Activated naive CD4-positive, alpha-beta T cell treated with anti-CD3 and anti-CD28 coated beads for 36 hours (primary cell): ENCODE measurements around the gene PADI1. TPM values are rescaled to one million over a fixed set of nuclear protein-coding genes. Genes with fewer than 3 reads are reported as not detected.

ENCODE experiments used
- CTCF ChIA-PET: fragments of 350-600 bp; sonication (Branson Sonifier 250); formaldehyde crosslinking; loops from one replicate; lab custom pipeline; 2021; ENCODE audit warnings: antibody characterized with exemption; lab: Charles Lee
- DNase-seq: peaks from one replicate; pipeline ENCODE4 v3.0.0-alpha.2; 2020
- H3K27ac Mint-ChIP-seq: one replicate; pipeline ENCODE4 v1.8.0; 2021; ENCODE audit warnings: mild to moderate bottlenecking, mixed read lengths
- H3K27me3 Mint-ChIP-seq: one replicate; pipeline ENCODE4 v1.8.0; 2021; ENCODE audit warnings: low read depth, mixed read lengths
- H3K36me3 Mint-ChIP-seq: one replicate; pipeline ENCODE4 v1.8.0; 2021; ENCODE audit warnings: low read depth, mixed read lengths
- H3K4me1 Mint-ChIP-seq: one replicate; pipeline ENCODE4 v1.8.0; 2021; ENCODE audit warnings: low read depth, mixed read lengths
- H3K4me3 Mint-ChIP-seq: one replicate; pipeline ENCODE4 v1.8.0; 2021; ENCODE audit warnings: mild to moderate bottlenecking, moderate library complexity, mixed read lengths
- H3K9me3 Mint-ChIP-seq: one replicate; pipeline ENCODE4 v1.8.0; 2021; ENCODE audit warnings: mixed read lengths
- intact Hi-C: fragments of 100-400 bp; cut with micrococcal nuclease; formaldehyde crosslinking; loops from one replicate; pipeline ENCODE4 v1.15.1; 2023
- total RNA-seq, 2 experiments: library from RNA; stranded (reverse); gene quantifications; one replicate each; pipeline ENCODE4 v1.2.3, GENCODE V29; 2021

The PADI1 gene
- total RNA-seq, 2 experiments from 2014 or later, result not detected

GRCh38 chr1:17186216-17186909, 18.6 kb upstream of the PADI1 start:
- intact Hi-C loops, result no loop called here
- Mint-ChIP-seq H3K27me3 (no peaks in the 10 kb centered on the region), H3K27ac (no peak overlapping the region), H3K9me3 (peaks cover 12% of the 10 kb centered on the region), H3K4me3 (no peak overlapping the region), H3K4me1 (peaks cover 29% of the 10 kb centered on the region), H3K36me3 (peaks cover 2% of the 10 kb centered on the region)
- CTCF ChIA-PET, result no interaction called here
- peak; percentile 8 for DNase-seq

GRCh38 chr1:17187051-17187450, 17.9 kb upstream of the PADI1 start:
- intact Hi-C loops, result no loop called here
- no peak overlapping the region for H3K27ac Mint-ChIP-seq
- no peak overlapping the region for H3K4me3 Mint-ChIP-seq
- peak; percentile 3 for DNase-seq
- CTCF ChIA-PET, result no interaction called here
- H3K27me3 Mint-ChIP-seq, result no peaks in the 10 kb centered on the region
- peaks cover 26% of the 10 kb centered on the region for H3K4me1 Mint-ChIP-seq
- H3K9me3 Mint-ChIP-seq, result peaks cover 12% of the 10 kb centered on the region
- peaks cover 2% of the 10 kb centered on the region for H3K36me3 Mint-ChIP-seq

GRCh38 chr1:17188217-17188616, 16.7 kb upstream of the PADI1 start:
- peaks cover 2% of the 10 kb centered on the region for H3K36me3 Mint-ChIP-seq
- no peaks in the 10 kb centered on the region for H3K27me3 Mint-ChIP-seq
- peaks cover 12% of the 10 kb centered on the region for H3K9me3 Mint-ChIP-seq
- H3K4me1 Mint-ChIP-seq, result peaks cover 24% of the 10 kb centered on the region
- no peak overlapping the region for H3K27ac Mint-ChIP-seq
- intact Hi-C loops, result no loop called here
- CTCF ChIA-PET, result no interaction called here
- no peak for DNase-seq
- H3K4me3 Mint-ChIP-seq, result no peak overlapping the region

GRCh38 chr1:17188889-17189631, 15.9 kb upstream of the PADI1 start:
- Mint-ChIP-seq H3K36me3 (peaks cover 2% of the 10 kb centered on the region), H3K4me3 (no peak overlapping the region), H3K27me3 (no peaks in the 10 kb centered on the region), H3K27ac (no peak overlapping the region), H3K9me3 (peaks cover 12% of the 10 kb centered on the region), H3K4me1 (peaks cover 24% of the 10 kb centered on the region)
- intact Hi-C loops, result no loop called here
- DNase-seq, result peak; percentile 0
- CTCF ChIA-PET, result no interaction called here

GRCh38 chr1:17189632-17189990, 15.3 kb upstream of the PADI1 start:
- H3K9me3 Mint-ChIP-seq, result peaks cover 12% of the 10 kb centered on the region
- peak; percentile 1 for DNase-seq
- intact Hi-C loops, result no loop called here
- H3K36me3 Mint-ChIP-seq, result peaks cover 2% of the 10 kb centered on the region
- CTCF ChIA-PET, result no interaction called here
- peaks cover 24% of the 10 kb centered on the region for H3K4me1 Mint-ChIP-seq
- no peaks in the 10 kb centered on the region for H3K27me3 Mint-ChIP-seq
- H3K4me3 Mint-ChIP-seq, result no peak overlapping the region
- H3K27ac Mint-ChIP-seq, result no peak overlapping the region

GRCh38 chr1:17190010-17190995, 14.6 kb upstream of the PADI1 start:
- H3K27ac Mint-ChIP-seq, result no peak overlapping the region
- CTCF ChIA-PET, result no interaction called here
- intact Hi-C loops, result no loop called here
- peaks cover 12% of the 10 kb centered on the region for H3K9me3 Mint-ChIP-seq
- DNase-seq, result peak; percentile 0
- peaks cover 23% of the 10 kb centered on the region for H3K4me1 Mint-ChIP-seq
- H3K27me3 Mint-ChIP-seq, result no peaks in the 10 kb centered on the region
- no peak overlapping the region for H3K4me3 Mint-ChIP-seq
- H3K36me3 Mint-ChIP-seq, result peaks cover 2% of the 10 kb centered on the region

- H3K27me3 Mint-ChIP-seq, result no peaks in the 10 kb centered on the region
- intact Hi-C loops, result no loop called here
- DNase-seq, result no peak
- no peak overlapping the region for H3K27ac Mint-ChIP-seq
- CTCF ChIA-PET, result no interaction called here
- peaks cover 12% of the 10 kb centered on the region for H3K9me3 Mint-ChIP-seq
- no peak overlapping the region for H3K4me3 Mint-ChIP-seq
- H3K36me3 Mint-ChIP-seq, result peaks cover 2% of the 10 kb centered on the region
- peaks cover 7% of the 10 kb centered on the region for H3K4me1 Mint-ChIP-seq
These were observed 13.0 kb upstream of the PADI1 start for GRCh38 chr1:17191990-17192242.

GRCh38 chr1:17192394-17193221, 12.3 kb upstream of the PADI1 start:
- H3K4me3 Mint-ChIP-seq, result no peak overlapping the region
- peaks cover 2% of the 10 kb centered on the region for H3K36me3 Mint-ChIP-seq
- intact Hi-C loops, result no loop called here
- peaks cover 4% of the 10 kb centered on the region for H3K4me1 Mint-ChIP-seq
- no peak overlapping the region for H3K27ac Mint-ChIP-seq
- DNase-seq, result peak; percentile 1
- peaks cover 12% of the 10 kb centered on the region for H3K9me3 Mint-ChIP-seq
- H3K27me3 Mint-ChIP-seq, result no peaks in the 10 kb centered on the region
- CTCF ChIA-PET, result no interaction called here

GRCh38 chr1:17193222-17194132, 11.5 kb upstream of the PADI1 start:
- peaks cover 4% of the 10 kb centered on the region for H3K4me1 Mint-ChIP-seq
- intact Hi-C loops, result no loop called here
- H3K27me3 Mint-ChIP-seq, result no peaks in the 10 kb centered on the region
- CTCF ChIA-PET, result no interaction called here
- peaks cover 8% of the 10 kb centered on the region for H3K9me3 Mint-ChIP-seq
- no peak overlapping the region for H3K4me3 Mint-ChIP-seq
- DNase-seq, result peak; percentile 2
- H3K36me3 Mint-ChIP-seq, result peaks cover under 1% of the 10 kb centered on the region
- H3K27ac Mint-ChIP-seq, result no peak overlapping the region

GRCh38 chr1:17194133-17194475, 10.8 kb upstream of the PADI1 start:
- Mint-ChIP-seq H3K36me3 (no peaks in the 10 kb centered on the region), H3K4me1 (peaks cover 5% of the 10 kb centered on the region), H3K4me3 (no peak overlapping the region), H3K9me3 (peaks cover 1% of the 10 kb centered on the region), H3K27ac (no peak overlapping the region), H3K27me3 (no peaks in the 10 kb centered on the region)
- intact Hi-C loops, result no loop called here
- peak; percentile 2 for DNase-seq
- CTCF ChIA-PET, result no interaction called here
